ENCODE results near the gene DDX10.
"Not testable (repeated sequence)": the region's sequence is repeated elsewhere in the genome, so short reads cannot be mapped to it uniquely, and the experiment has no call there.

The DDX10 gene

GRCh38 chr11:108823960-108824359, 159.1 kb downstream of the DDX10 start:
- not testable (repeated sequence) for DNase-seq (ENCODE audit: low read depth in 2 of 2)

DNA sequence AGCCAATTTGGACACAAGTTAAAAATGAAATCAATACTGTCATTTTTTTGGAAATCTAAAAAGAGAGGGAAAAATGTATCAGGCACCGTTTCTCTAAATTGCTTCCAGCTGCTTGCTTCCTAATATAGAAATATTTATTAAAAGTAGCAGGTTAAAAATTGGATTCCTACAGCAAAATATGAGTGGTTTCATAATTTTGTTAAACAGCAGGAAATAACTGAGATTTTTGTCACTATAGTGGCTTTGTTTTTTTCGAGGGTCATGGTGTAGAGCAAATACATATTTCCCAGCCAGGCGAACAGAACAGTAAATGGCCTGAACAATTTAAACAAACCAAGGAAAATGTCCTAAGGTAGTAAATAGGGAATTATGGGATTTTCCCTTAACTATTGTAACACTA, 159.7 kb downstream of the DDX10 start:
- no peak for DNase-seq (ENCODE audit: low read depth in 2 of 2)

- DNase-seq (ENCODE audit: low read depth in 2 of 2), result no peak
Observed at GRCh38 chr11:108825381-108825780, 160.5 kb downstream of the DDX10 start.

DNA sequence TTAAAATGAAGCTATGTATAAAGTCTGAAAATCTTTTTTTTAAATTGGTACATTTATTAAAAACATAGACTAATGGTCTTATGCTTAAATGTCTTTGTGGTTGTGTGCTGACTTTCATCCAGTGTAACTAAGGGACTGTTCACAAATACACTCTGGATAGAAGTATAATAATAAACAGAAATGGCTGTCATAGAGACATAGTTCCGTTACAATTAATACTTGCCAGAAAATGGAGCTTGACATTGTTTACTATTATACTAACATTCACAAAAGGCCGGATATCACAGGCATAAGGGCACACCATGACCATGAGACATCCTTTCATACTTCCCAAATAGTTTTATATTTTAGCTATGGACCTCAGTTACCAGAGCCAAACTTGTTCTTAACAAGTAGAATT, 161.3 kb downstream of the DDX10 start:
- no peak for DNase-seq (ENCODE audit: low read depth in 2 of 2)

DNA sequence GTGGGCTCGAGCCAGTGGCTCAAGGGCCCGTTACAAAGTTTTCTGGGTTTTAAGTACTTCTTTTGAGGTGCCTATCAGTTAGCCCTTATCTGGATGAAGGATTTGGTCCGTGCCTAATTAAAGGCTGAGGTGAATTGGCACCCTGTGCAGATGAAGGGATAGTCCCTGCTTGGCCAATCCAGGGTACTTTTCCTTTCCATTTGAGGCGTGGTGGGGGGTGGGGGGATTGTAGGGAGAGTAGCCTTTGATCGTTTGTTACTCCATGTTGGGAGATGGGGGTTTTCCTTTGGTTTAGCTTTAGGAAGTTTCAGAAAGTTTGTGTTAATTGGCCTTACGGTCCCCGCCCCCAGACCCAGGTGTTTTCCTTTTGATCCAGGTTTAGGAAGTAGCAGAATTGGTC, 170.8 kb downstream of the DDX10 start:
- DNase-seq (ENCODE audit: low read depth in 2 of 2), result no peak

- DNase-seq (ENCODE audit: low read depth in 2 of 2), result no peak
Observed at GRCh38 chr11:108836541-108836940, 171.7 kb downstream of the DDX10 start.

- no peak for DNase-seq (ENCODE audit: low read depth in 2 of 2)
Observed at GRCh38 chr11:108838102-108838791, 173.4 kb downstream of the DDX10 start.

- DNase-seq (ENCODE audit: low read depth in 2 of 2), result no peak
Observed at GRCh38 chr11:108838792-108839105, 173.9 kb downstream of the DDX10 start.

DNA sequence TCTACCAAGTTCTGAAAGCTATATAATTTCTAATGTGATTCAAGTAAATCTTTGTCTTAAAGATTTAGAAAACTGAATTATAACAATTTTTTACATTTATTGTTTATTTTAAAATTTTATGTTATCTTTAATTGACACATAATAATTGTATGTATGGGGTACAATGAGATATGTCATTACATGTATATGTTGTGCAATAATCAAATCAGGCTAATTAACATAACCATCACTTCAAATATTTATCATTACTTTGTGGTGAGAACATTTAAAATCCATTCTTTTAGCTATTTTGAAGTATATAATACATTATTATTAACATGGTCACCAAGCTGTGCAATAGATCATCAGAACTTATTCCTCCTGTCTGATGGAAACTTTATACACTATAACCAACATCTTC, 181.1 kb downstream of the DDX10 start:
- DNase-seq (ENCODE audit: low read depth in 2 of 2), result no peak

- no peak for DNase-seq (ENCODE audit: low read depth in 2 of 2)
Observed at GRCh38 chr11:108847298-108847990, 182.6 kb downstream of the DDX10 start.

GRCh38 chr11:108851781-108852180, 186.9 kb downstream of the DDX10 start:
- DNase-seq (ENCODE audit: low read depth in 2 of 2), result no peak

- no peak for DNase-seq (ENCODE audit: low read depth in 2 of 2)
Observed at GRCh38 chr11:108852701-108853100, 187.8 kb downstream of the DDX10 start.

GRCh38 chr11:108853151-108853550, 188.3 kb downstream of the DDX10 start:
- no peak for DNase-seq (ENCODE audit: low read depth in 2 of 2)

DNA sequence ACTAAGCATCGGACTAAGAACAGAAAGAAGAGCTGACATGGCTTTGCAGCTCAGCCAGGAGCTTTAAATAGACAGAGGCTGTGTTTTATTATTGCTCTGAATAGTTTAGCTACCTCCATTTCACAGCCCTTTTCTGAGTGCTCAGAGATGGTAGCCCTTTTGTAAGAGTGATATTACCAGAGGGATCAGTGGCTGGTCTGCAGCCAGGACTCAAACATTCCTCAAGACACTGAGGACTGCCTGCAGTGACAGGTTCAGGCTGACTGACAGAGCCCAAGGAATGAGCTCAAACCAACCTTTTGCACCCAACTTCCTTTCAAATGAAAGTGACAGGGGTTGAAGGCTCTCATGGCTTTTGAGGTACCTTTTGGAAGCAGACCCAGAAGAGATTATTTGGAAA, 189.0 kb downstream of the DDX10 start:
- DNase-seq (ENCODE audit: low read depth in 2 of 2), result no peak

DNA sequence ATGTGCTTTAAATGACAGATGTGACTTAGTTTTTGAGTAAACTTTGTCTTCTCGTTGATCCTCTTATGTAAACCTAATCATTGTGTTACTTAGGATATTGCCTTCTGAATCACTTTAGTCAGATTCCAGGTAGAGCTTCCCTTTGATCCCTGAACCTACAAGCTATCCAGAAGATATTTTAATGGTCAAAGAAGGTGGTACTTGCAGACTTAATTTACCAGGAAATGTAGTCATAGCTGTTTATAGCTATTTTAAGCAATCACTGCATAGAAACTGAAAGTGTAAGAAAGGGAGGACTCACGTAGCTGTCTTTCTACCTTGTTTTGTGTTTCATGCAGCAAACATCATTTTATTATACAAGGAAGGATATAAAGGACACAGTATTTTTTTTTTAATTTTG, 189.5 kb downstream of the DDX10 start:
- DNase-seq (ENCODE audit: low read depth in 2 of 2), result no peak

DNA sequence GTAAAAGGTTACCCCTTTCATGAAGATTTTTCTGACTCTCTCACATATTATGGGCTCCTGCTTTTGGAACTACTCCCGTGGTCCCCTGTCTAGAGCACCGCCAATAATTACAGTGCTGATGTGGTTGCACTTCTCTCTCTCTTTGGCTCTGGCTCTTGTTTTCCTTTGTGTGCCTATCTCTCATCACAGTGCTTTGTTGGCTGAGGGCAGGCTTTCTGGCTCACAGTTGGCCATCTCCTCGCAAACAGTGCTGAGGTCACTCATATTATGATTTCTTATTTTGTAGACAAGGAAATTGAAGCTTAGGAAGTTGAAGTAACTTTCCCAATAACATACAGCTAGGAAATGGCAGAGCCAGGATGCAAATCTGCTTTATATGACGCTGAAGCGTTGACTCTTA, 192.5 kb downstream of the DDX10 start:
- DNase-seq (ENCODE audit: low read depth in 2 of 2), result no peak

GRCh38 chr11:108858622-108859021, 193.8 kb downstream of the DDX10 start:
- DNase-seq (ENCODE audit: low read depth in 2 of 2), result no peak

- DNase-seq (ENCODE audit: low read depth in 2 of 2), result no peak
Observed at GRCh38 chr11:108859510-108859909, 194.6 kb downstream of the DDX10 start.

DNA sequence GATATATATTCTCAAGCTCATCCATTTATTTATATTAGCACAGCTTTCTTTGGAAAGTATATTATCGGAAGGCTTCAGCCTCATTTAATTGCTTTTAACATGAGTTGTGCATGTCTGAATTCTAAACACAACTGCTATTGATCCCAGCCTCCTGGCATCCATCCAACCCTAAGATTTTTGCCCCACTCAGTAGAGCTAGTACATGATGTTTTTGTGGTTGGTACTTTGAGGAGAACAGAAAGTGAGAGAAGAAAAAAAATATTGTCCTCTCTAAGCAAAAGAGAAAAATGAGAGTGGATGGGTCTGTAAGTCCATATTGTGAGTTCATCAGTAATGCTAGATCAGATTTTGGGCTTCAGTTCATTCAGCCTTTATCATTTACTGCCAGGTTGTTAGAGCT, 198.7 kb downstream of the DDX10 start:
- no peak for DNase-seq (ENCODE audit: low read depth in 2 of 2)

DNA sequence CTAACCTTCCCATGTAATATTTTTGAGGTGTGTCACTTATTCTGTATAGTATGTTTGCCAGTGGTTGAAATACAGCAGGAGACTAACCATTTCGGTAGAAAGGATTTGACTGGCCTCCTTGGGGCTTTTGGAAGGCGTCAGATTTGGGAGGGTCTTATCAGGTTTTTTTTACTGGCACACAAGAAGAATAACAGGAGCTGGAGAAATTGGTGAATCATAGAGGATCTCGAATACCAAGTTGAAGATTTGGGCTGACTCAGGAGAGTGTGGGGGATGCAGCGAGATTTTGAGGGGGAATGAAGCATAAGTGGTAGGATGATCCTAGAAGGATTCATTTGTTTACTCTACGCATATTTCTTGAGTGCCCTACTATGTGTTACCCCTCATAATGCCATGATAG, 200.5 kb downstream of the DDX10 start:
- no peak for DNase-seq (ENCODE audit: low read depth in 2 of 2)

DNA sequence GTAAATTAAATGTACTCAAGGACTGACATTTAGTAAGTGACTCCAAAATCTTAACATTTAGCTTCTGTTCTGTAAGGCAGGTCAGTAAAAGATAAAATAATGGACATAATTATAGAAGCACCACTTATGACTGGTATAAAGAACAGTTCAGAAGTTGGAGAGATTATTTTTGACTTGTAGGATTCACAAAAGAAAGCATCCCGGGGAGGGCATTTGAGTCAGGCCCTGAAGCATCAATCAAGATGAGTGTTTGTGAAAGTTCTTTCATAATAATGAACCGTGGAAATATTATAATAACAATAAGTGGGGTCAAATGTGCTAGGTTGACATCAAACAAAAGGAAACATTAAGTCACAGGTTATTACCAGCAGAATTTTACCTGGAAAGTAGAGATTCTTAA, 201.9 kb downstream of the DDX10 start:
- no peak for DNase-seq (ENCODE audit: low read depth in 2 of 2)

DNA sequence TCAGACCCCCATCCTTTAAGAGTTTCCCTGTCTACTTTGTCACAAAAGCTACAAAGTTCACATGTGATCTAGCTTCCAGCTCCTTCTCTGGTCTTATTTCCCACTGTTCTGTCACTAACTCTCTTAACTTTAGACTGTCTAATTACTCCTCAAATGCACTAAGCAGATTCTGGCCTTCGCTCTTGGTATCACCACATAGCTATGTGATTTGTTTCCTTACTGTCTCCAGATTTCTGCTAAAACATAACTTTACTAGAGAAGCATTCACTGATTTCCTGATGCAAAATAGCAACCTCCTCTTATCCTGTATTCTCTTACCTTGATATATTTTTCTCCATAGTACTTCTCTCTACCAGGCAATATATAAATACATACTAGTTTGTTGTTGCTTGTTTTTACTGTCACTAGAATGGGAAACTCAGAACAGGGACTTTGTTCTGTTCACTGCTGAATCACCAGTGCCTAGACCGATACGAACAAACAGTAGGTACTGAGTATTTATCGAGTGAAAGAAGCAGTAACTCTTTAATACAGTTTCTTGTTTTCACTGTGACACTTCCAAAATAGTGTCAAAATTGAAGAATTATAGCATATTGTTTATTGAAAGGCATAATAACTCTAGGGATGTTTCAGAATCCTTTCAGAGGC, 205.6 kb downstream of the DDX10 start:
- DNase-seq (ENCODE audit: low read depth in 2 of 2), result no peak

DNA sequence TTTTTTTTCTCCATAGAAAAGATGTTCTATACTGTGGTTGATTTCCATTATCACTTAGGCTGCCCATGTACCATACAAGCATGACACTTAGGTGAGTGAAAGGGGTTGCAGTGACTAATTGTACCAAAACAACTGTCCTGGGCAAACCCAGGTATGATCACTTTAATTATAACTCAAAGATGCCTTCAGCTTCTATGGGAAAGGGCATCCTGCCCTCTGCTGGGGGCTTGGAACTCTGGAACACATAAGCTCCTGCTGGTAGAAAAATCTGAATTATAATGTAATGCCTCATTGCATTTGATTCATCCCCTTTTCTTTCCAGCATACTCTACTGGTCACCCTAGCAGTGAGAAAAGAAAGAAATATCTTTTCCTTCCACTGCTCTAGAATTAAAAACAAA, 206.3 kb downstream of the DDX10 start:
- no peak for DNase-seq (ENCODE audit: low read depth in 2 of 2)

All from stimulated activated CD8-positive, alpha-beta memory T cell treated with anti-CD3 and anti-CD28 coated beads, Interleukin-15, amount 100 ng/mL, for 4 hours (primary cell).